GM12872 (cell line): ENCODE results near the gene PRKG1.

ENCODE experiments used
- CTCF ChIP-seq: IDR thresholded peaks from 3 replicates; pipeline ENCODE4 v1.5.1; 2011; ENCODE audit warnings: low read depth, mild to moderate bottlenecking, low read length, moderate library complexity; ENCODE audit not compliant: insufficient read depth

The PRKG1 gene

GRCh38 chr10:51876503-51876902 lies 802.2 kb downstream of the PRKG1 start:
- no peak for TF ChIP-seq CTCF

DNA sequence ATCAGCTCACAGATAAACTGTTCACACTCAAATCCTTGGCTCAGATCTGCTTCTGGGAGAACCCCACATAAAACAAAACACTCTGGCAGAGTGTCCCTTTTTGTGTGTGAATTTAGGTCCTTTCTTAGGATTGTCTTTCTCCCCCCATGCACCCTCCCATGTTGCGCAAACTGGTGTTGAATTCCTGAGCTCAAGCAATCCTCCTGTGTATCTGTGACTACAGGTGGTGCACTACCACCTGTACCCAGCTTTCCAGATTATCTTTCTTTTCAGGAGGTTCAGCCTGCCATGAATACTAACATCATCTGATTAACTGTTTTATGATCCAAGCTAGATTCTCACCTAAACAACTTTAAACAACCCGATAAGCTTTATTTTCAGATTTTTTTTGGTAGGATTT lies 802.7 kb downstream of the PRKG1 start:
- TF ChIP-seq CTCF, result no peak

DNA sequence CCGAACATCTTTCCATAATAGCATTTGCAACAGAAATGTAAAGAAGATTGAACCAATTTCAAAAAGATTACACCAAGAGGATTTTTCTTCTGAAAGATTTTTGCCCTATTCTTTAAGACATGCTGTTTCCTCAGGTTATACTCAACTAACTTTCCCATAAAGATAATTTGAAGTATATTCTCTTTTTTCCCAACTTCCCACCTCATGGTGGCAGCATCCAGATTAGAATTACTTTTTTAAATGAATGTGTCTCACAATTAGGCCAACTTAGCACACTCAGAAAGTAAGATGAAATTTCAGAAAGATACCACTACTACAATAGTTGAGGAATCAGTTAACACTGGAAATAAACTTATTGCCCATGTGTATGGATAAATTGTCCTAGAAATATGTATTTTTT lies 803.3 kb downstream of the PRKG1 start:
- no peak for TF ChIP-seq CTCF

DNA sequence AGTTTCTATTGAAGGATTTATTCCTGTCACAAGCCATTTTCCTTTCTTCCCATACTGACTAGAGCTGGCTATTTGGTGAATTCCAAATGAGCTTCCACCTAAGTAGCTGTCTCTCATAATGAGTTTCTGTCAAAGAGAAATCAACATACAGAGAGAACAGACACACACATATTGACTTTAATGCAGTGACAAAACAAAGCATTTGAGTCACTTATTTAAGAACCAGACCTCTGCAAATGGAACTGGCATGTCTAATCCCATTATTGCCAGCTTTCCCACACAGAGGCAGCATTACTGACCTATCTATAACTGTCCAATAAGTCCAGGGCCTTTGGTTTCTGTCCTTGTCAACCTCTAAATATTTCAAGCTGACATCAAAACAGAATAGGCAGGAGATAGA lies 804.4 kb downstream of the PRKG1 start:
- no peak for TF ChIP-seq CTCF

- no peak for TF ChIP-seq CTCF
Observed at GRCh38 chr10:51879238-51879637, 805.0 kb downstream of the PRKG1 start.

GRCh38 chr10:51881213-51881612 lies 806.9 kb downstream of the PRKG1 start:
- TF ChIP-seq CTCF, result no peak

GRCh38 chr10:51886438-51887068 lies 812.3 kb downstream of the PRKG1 start:
- TF ChIP-seq CTCF, result no peak
